Activated CD4-positive, alpha-beta T cell treated with anti-CD3 and anti-CD28 coated beads, Interleukin-2, Interleukin-4, amounts not matched to agents 100 ng/mL and 50 ng/mL, durations not matched to agents 16 hours and 8 hours (primary cell): ENCODE data around the gene SRPRB.
"Not testable (repeated sequence)": the region's sequence is repeated elsewhere in the genome, so short reads cannot be mapped to it uniquely, and the experiment has no call there.

Source experiments
- DNase-seq: peaks from one replicate; pipeline ENCODE4 v3.0.0-alpha.2; 2020; ENCODE audit warnings: low spot score

Gene SRPRB

DNA sequence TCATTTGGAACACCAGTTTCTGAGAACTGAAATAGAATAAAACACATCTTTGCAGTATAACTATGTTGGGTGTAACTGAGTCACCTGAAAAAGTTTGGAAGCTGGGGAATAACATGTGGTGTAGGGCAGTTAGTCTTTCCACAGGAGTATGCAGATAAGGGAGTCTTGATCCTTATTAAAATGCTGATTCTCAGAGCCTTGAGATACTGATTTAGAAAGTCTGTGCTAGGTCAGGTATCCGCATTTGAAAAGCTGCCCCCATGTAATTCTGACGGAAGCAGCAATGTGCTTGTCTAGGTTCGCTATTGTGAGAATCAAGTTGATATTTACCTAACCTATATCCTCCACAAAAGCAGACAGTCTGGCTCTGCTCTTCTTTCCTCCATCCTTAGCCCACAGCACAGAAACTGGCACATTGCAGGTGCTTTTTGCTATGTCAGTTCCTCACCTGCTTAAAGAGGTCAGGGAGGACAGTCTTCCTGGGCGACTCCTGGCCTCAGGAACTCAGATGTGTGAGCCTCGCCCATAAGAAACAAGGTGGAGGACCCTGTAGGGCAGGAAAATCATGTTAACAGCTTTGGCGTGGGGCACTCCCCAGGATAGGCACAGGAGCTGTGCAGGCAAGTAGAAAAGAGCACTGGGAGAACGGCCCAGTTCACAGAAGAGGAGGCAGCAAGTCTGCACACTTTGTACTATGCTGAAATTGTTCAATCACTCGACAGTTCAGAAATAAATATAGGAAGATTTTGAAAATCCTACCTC is 27.6 kb upstream of the SRPRB start:
- DNase-seq, result no peak

- DNase-seq, result no peak
Measured at GRCh38 chr3:133779626-133780203, 25.9 kb upstream of the SRPRB start.

- DNase-seq, result not testable (repeated sequence)
Measured at GRCh38 chr3:133780756-133781155, 24.9 kb upstream of the SRPRB start.

- no peak for DNase-seq
Measured at GRCh38 chr3:133781570-133781969, 24.0 kb upstream of the SRPRB start.

DNA sequence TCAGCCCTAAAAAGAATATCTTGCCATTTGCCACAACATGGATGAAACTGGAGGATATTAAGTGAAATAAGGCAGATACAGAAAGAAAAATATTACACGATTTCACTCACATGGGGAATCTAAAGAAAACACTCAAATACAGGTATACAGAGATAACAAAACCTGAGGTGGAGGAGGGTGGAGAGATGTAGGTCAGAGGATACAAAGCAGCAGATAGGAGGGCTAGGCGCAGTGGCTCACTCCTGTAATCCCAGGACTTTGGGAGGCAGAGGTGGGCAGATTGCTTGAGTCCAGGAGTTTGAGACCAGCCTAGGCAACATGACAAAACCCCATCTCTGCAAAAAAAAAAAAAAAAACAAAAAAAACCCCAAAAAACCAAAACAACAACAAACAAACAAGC is 23.2 kb upstream of the SRPRB start:
- DNase-seq, result no peak

DNA sequence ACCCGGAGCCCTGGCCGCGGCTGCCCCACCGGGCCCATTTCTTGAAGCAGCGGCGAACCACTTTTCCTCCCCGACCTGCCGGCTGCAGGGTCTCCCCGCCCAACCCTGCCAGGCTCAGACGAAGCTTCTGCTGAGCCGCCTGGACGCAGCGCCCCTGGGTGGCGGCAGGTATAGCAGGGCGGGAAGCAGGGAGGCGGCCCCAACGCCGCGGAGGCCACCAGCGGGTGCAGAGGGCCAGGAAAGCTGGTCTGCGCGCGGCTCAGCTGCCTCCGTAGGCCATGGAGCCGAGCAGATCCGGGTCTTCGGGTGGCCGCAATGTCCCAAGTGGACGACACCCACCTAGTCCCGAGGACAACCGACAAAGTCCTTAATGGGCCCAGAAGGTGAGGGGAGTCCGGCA is 21.9 kb upstream of the SRPRB start:
- DNase-seq, result no peak

DNA sequence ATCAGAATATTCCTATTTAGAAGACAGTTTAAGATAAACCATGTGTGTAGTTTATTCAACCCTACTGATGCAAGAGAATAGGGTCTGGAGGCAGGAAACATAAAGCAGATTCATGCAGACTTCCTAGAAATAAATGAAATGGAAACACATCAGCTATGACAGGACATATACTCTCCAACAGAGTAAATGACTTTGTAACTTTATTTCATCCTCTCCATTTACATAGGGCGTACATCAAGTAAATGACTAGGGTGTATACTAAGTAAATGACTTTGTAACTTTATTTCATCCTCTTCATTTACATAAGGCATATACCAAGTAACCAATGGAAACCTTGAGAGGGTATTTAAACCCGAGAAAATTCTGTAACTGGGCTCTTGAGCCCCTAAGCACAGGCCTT is 17.6 kb upstream of the SRPRB start:
- no peak for DNase-seq

GRCh38 chr3:133792171-133792763 is 13.3 kb upstream of the SRPRB start:
- DNase-seq, result no peak

DNA sequence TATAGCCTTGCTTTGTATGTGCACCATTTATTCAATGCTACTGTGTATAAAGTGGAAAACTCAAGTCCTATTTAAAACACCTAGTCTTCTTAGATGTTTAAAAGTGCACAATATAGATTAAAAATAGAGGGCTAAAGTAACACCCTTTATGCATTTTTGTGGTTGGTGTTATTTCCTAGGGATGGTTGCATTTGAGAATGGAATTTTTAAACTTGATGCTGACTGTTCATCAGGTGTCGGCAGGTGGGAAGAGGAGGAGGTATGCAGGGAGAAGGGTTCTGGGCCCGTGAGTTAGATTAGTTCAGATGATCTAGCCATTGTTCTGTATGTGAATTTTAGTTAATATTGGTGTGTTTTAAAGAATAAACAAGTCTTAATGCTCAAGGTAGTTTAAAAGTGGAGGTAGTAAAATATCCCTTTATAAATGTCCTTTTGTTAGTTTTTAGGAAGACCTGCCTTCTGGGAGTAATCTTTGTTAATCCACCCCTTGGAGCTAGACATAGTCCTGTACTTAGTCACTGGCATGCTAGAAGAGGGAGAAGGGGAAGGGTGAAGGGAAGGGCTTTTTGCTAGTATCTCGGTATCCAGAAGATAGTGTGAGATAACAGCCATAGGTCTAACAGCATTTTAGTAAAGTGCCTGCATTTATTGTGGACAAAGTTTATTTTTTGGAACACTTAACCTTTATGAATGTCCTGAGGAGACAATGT is 8.1 kb upstream of the SRPRB start:
- no peak for DNase-seq

- DNase-seq, result no peak
Measured at GRCh38 chr3:133799794-133800585, 5.6 kb upstream of the SRPRB start.

- no peak for DNase-seq
Measured at GRCh38 chr3:133803469-133803868, 2.1 kb upstream of the SRPRB start.

DNA sequence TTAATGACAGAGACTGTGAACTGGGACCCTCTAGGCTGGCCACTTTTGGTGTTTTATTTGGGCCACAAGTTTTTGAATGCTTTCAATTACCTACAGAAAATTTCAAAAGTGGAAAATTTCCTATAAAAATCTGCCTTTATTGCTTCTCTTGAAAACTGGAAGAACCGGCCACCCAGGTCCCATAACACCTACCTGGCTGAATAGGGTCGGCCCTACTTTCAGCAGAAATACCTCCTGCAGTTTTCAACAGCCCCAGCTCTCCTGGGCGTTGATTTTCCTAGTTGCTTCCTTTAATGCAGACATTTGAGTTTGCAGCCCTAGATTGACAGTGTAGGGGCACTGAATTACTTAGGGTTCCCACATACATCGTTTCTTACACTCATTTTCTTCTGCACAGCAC is 719 bp upstream of the SRPRB start:
- no peak for DNase-seq

DNA sequence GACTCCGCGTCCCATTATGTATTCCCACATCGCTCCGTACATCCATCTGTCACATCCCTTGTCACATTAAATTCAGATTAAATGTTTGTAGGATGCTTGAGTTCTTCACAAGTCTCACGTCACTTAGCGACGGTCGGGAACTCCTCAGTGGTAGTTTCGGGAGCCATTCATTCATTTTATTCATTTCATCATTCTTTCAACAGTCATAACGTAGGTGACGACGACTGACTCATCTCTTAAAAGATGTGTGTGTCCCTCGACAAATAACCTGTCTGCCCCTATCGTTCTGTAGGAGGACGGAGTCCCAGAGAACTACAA is 272 bp upstream of the SRPRB start:
- no peak for DNase-seq

- DNase-seq, result no peak
Measured at GRCh38 chr3:133812872-133813271, 7.3 kb downstream of the SRPRB start.

DNA sequence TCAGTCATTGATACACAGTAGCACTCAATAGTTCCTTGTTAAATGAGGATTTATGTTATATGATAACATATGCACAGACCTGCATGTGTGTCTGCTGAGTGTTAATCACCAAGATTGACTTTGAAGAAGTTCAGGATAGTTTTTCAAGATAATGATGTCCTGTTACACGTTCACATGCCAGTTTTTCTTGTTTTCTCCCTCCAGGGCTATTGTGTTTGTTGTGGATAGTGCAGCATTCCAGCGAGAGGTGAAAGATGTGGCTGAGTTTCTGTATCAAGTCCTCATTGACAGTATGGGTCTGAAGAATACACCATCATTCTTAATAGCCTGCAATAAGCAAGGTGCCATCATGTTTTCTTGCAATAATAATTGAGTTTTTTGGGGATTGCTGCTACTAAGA is 9.8 kb downstream of the SRPRB start:
- no peak for DNase-seq

- no peak for DNase-seq
Measured at GRCh38 chr3:133820129-133820528, 14.5 kb downstream of the SRPRB start.

GRCh38 chr3:133820889-133821675 is 15.5 kb downstream of the SRPRB start:
- no peak for DNase-seq

- no peak for DNase-seq
Measured at GRCh38 chr3:133821767-133822638, 16.4 kb downstream of the SRPRB start.

DNA sequence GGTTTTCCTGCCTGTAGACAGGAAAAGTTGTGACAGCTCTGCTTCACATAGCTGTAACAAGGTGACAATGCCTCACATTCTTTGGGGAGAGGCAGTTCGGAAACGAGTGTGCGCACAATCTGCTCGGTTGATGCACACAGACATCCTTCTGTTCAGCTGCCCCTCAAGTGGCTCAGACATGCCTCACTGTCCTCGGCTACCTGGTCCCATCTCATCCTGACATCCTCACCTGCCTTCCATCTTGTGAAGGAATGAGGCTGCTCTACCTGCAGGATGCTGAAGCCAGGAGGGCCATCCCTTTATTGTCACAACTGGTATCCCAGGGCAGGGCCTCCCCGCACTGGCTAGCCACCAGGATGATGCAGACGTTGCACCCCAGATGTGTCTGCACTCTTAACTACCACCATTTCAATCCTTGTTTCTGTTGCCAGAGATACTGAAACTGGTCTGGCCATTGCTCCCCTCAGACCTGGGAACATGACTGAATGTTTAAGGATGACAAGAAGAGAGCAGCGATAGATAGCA is 19.4 kb downstream of the SRPRB start:
- no peak for DNase-seq
